A549 (cell line): ENCODE data around the gene KIAA0930. TPM values are rescaled to one million over a fixed set of nuclear protein-coding genes. Genes with fewer than 3 reads are reported as not detected.

Experiments used
- ATAC-seq, 2 experiments: fragments of 200-7000 bp in 1 of 2; fragments of >200 bp in 1 of 2; cut with Nextera tagmentation in 1 of 2; cut with Tn5 transposase in 1 of 2; 3 replicates each; pipeline versions ENCODE4 v1.8.0 to v1.9.1; 2018 to 2020; ENCODE audit warnings: mild to moderate bottlenecking in 1 of 2, moderate library complexity in 1 of 2
- CTCF ChIA-PET: fragments of 300-600 bp; sonication (Branson Sonifier 250); formaldehyde crosslinking; extraction: SDS; loops from one replicate; lab custom pipeline; 2021; ENCODE audit warnings: antibody characterized with exemption, inconsistent platforms; lab: Yijun Ruan, JAX
- POLR2A ChIA-PET: fragments of 350-600 bp; formaldehyde crosslinking; extraction: SDS; loops from one replicate; lab custom pipeline; 2021; ENCODE audit warnings: antibody characterized with exemption, inconsistent platforms; lab: Yijun Ruan, JAX
- DNase-seq, 2 experiments: peaks; one replicate each; pipeline versions ENCODE4 v3.0.0 to v3.0.0-alpha.2; 2011 to 2016; ENCODE audit warnings: low read depth in 1 of 2, low spot score in 1 of 2
- FAIRE-seq: peaks from 2 replicates; lab custom pipeline; 2011; peaks lifted over from hg19 to GRCh38; lab: Jason Lieb, UNC
- H3K27ac ChIP-seq, 2 experiments: fragments of >200 bp; sonication (Bioruptor Twin); formaldehyde crosslinking; 3 replicates each; pipeline ENCODE4 v1.5.1; 2016 to 2017
- H3K4me1 ChIP-seq: fragments of >200 bp; sonication (Bioruptor Twin); formaldehyde crosslinking; 3 replicates; pipeline ENCODE4 v1.6.1; 2016
- H3K4me2 ChIP-seq: fragments of >200 bp; sonication (Bioruptor Twin); formaldehyde crosslinking; 3 replicates; pipeline ENCODE4 v1.6.1; 2016
- H3K4me3 ChIP-seq: fragments of >200 bp; sonication (Bioruptor Twin); formaldehyde crosslinking; 3 replicates; pipeline ENCODE4 v1.5.1; 2016
- H3K9me3 ChIP-seq: fragments of >200 bp; sonication (Bioruptor Twin); formaldehyde crosslinking; 3 replicates; pipeline ENCODE4 v1.6.1; 2016
- CBX2 ChIP-seq: fragments of 200-600 bp; sonication (generic); IDR thresholded peaks from 2 replicates; pipeline ENCODE4 v1.6.1; 2016; ENCODE audit warnings: low read depth, mild to moderate bottlenecking, borderline replicate concordance
- EP300 ChIP-seq, 2 experiments: fragments of >200 bp; sonication (Bioruptor Twin); formaldehyde crosslinking; IDR thresholded peaks; 2 replicates in 1 of 2; 3 replicates in 1 of 2; pipeline ENCODE4 v1.6.1; 2016 to 2017
- FOSL2 ChIP-seq, 2 experiments: fragments of 450-650 bp in 1 of 2; fragments of >200 bp in 1 of 2; sonication (Bioruptor Twin) in 1 of 2; formaldehyde crosslinking; IDR thresholded peaks; 2 replicates each; pipeline versions ENCODE4 v1.5.0 to v1.6.1; 2016 to 2020; ENCODE audit warnings: mild to moderate bottlenecking in 1 of 2, moderate library complexity in 1 of 2
- GATA3 ChIP-seq: IDR thresholded peaks from 2 replicates; pipeline ENCODE4 v1.6.1; 2012; ENCODE audit warnings: borderline replicate concordance
- HOXB13 ChIP-seq: fragments of 250-450 bp; sonication (Bioruptor Pico); IDR thresholded peaks from 2 replicates; pipeline ENCODE4 v1.5.0; 2020; ENCODE audit warnings: low read depth, mild to moderate bottlenecking, moderate library complexity
- POLR2AphosphoS2 ChIP-seq: conservative IDR thresholded peaks from 2 replicates; pipeline ENCODE4 v1.6.1; 2012; ENCODE audit warnings: low read length, improper control_type of control experiment, inconsistent platforms
- RAD21 ChIP-seq, 2 experiments: fragments of >200 bp in 1 of 2; sonication (Bioruptor Twin) in 1 of 2; formaldehyde crosslinking in 1 of 2; IDR thresholded peaks in 1 of 2; conservative IDR thresholded peaks in 1 of 2; 2 replicates in 1 of 2; 3 replicates in 1 of 2; pipeline ENCODE4 v1.6.1; 2012 to 2018; ENCODE audit warnings: inconsistent platforms in 1 of 2
- TP53 ChIP-seq: fragments of 250-450 bp; sonication (Bioruptor Pico); IDR thresholded peaks from 2 replicates; pipeline ENCODE4 v1.5.0; 2021; ENCODE audit warnings: mild to moderate bottlenecking, moderate library complexity
- ZC3H11A ChIP-seq: fragments of 450-650 bp; IDR thresholded peaks from 2 replicates; pipeline ENCODE4 v1.6.1; 2014; ENCODE audit warnings: antibody characterized with exemption, mild to moderate bottlenecking
- ZFP36 ChIP-seq: fragments of 450-650 bp; IDR thresholded peaks from 2 replicates; pipeline ENCODE4 v1.6.1; 2014; ENCODE audit warnings: borderline replicate concordance; ENCODE audit not compliant: partially characterized antibody
- ZNF302 ChIP-seq: fragments of 250-450 bp; sonication (Bioruptor Pico); IDR thresholded peaks from 2 replicates; pipeline ENCODE4 v1.9.0; 2021; ENCODE audit warnings: inconsistent platforms, mild to moderate bottlenecking, moderate library complexity
- ZSCAN20 ChIP-seq: fragments of 250-450 bp; sonication (Bioruptor Pico); IDR thresholded peaks from 2 replicates; pipeline ENCODE4 v1.8.0; 2022; ENCODE audit warnings: mild to moderate bottlenecking, moderate library complexity
- WGBS: methylation state at CpG from one replicate; pipeline ENCODE4 v1.1.6; 2017; ENCODE audit errors: missing lambda C conversion rate; 5-methylcytosine and 5-hydroxymethylcytosine counted together
- polyA plus RNA-seq, 4 experiments: library from polyadenylated mRNA; depleted of rRNA in 3 of 4; stranded (reverse); fragments of >200 nt; fragmentation: RNase III in 1 of 4; extraction: RNeasy Plus Mini Kit Qiagen cat#74134 plus additional on column Dnase treatment in 1 of 4; gene quantifications; 2 replicates in 3 of 4; 3 replicates in 1 of 4; pipeline ENCODE4 v1.2.3, GENCODE V29; 2011 to 2017
- TF ChIP-seq, protein P1 (sequence below): fragments of 450-650 bp; IDR thresholded peaks from 2 replicates; pipeline ENCODE4 v1.6.1; 2014; ENCODE audit warnings: antibody characterized with exemption
- TF ChIP-seq, protein P2 (sequence below): IDR thresholded peaks from 2 replicates; pipeline ENCODE4 v1.6.1; 2012
- TF ChIP-seq, protein P3 (sequence below): fragments of 250-450 bp; sonication (Bioruptor Pico); IDR thresholded peaks from 2 replicates; pipeline ENCODE4 v1.5.0; 2021; ENCODE audit warnings: mild to moderate bottlenecking, moderate library complexity, borderline replicate concordance

The KIAA0930 gene
- polyA plus RNA-seq, 2 of the 4 experiments (the other 2 are of a cell fraction) = 47.7 to 60.0 TPM

DNA sequence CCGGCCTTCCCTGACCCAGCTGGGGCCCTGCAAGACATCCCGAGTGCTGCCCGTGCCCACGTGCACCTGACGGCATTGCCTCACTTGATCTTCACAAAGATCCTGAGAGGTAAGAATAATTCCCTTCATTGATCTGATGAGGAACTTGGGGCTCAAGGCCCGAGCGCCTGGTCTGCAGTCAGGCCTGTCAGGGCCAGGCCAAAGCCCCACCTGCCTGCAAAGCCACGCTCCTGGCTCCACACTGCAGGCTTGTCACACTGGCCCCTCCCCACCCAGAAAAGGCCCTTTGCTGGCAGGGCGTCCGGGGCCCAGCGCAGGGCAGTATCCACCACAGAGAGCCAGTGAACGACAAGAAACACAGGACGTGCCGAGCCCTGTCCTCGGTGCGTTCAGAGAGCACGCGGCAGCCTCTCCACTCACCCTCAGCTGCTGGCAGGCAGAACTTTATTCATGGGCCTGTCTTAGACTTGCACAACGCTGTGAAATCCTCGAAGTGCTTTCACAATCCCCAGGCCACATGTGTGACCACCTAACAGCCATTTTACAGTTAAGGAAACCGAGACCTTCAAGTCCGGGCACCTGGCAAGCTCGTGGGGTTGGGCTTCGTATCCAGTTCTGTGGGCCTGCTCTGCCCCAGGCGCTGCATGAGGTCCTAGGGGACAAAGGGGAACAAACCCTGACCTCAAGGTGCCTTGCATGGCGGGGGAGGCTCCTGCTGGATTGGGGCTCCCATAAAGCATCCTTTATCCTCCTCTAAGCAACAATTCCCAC lies 14.8 kb downstream of the KIAA0930 start (continued):
- TF ChIP-seq, protein P1, sequence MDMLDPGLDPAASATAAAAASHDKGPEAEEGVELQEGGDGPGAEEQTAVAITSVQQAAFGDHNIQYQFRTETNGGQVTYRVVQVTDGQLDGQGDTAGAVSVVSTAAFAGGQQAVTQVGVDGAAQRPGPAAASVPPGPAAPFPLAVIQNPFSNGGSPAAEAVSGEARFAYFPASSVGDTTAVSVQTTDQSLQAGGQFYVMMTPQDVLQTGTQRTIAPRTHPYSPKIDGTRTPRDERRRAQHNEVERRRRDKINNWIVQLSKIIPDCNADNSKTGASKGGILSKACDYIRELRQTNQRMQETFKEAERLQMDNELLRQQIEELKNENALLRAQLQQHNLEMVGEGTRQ = no peak
- no peak for TF ChIP-seq POLR2AphosphoS2
- no peak for TF ChIP-seq EP300 (IDR thresholded peaks at IDR 0.05)
- TF ChIP-seq ZSCAN20 (CRISPR knock-in tag) = no peak
- TF ChIP-seq, all 56 proteins: peak for 0

DNA sequence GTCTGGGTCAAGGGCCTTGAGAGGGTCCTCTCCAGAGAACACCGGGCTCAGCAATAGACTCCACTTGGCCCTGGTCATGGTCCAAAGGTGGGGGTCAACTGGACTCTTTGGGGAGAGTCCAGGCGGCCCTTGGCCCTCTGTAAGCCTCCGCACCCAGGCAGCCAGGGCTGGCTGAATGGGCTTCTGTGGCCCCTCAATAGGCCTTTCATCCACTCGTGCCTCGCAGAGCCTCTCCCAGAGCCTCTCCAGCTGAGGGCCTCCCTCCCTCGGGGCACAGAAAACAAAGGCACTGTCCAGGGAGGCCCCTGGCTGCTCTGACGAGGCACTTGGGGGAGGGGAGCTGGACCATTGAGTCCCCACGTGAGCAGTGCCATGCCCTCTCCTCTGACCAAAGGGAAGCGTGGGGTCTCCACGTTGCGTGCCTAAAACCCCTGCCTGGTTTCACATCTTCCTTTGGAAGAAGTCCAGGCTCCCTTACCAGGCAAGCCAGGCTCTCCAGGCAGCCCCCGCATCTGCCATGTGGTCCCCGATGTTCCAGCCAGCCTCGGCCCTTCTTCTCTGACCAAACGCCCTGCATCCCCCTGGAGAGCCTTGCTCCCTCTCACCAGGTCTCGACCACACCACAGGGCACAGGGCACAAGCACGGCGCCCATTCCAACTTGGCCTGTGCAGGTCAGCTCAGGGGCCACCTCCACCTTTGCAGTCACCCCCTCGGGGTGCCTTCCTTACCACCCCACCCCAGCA lies 15.5 kb downstream of the KIAA0930 start:
- ChIA-PET POLR2A (no interaction called here), CTCF (no interaction called here)
- Histone ChIP-seq H3K4me1 (peaks cover 6% of the 10 kb centered on the region; the same call in 2 of the 3 replicates), H3K4me2 (no peak overlapping the region), H3K9me3 (no peaks in the 10 kb centered on the region), H3K4me3 (no peak overlapping the region), H3K27ac (no peak overlapping the region)
- ATAC-seq (no peak; a peak in 1 of 6 replicates), DNase-seq (no peak), FAIRE-seq (no peak)
- WGBS = 98% methylated on average over 8 of the region's 19 CpGs
- no peak for TF ChIP-seq TP53 (CRISPR knock-in tag)
- TF ChIP-seq ZC3H11A = no peak

DNA sequence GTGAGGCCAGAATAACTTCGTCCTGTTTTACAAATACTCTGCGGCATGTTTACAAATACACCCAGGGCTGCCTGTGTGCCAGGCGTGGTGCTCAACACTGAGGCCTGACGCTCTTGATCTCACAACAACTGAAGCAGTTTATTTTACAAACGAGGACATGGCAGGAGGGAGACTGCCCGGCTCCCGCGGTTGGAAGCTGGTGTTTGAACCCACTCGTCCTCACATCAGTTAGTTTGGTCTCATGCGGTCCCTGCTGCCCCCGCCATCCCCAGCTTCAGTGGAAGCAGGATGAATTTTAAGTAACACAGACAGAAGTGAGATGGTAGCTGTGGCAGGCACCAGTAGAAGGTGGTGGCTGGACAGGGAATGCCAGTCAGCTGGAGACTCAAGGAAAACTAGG lies 16.4 kb downstream of the KIAA0930 start:
- H3K27ac ChIP-seq = no peak overlapping the region
- DNase-seq = no peak
- H3K4me1 ChIP-seq = peaks cover 6% of the 10 kb centered on the region; the same call in 2 of the 3 replicates
- CTCF ChIA-PET = no interaction called here
- ATAC-seq = no peak
- FAIRE-seq = no peak
- no peak overlapping the region for H3K4me2 ChIP-seq
- TF ChIP-seq, protein P2, sequence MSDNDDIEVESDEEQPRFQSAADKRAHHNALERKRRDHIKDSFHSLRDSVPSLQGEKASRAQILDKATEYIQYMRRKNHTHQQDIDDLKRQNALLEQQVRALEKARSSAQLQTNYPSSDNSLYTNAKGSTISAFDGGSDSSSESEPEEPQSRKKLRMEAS = no peak
- no peak for TF ChIP-seq ZFP36
- TF ChIP-seq HOXB13 (CRISPR knock-in tag) = no peak
- no peak for TF ChIP-seq CBX2
- TF ChIP-seq ZNF302 (CRISPR knock-in tag) = no peak
- TF ChIP-seq GATA3 = no peak
- TF ChIP-seq RAD21 (conservative IDR thresholded peaks at IDR 0.05 in 1 of 2, IDR thresholded peaks at IDR 0.05 in 1 of 2) = no peak
- TF ChIP-seq FOSL2 (IDR thresholded peaks at IDR 0.05) = no peak
- no peak for TF ChIP-seq FOSL2 (CRISPR knock-in tag; IDR thresholded peaks at IDR 0.05)
- TF ChIP-seq, protein P3, sequence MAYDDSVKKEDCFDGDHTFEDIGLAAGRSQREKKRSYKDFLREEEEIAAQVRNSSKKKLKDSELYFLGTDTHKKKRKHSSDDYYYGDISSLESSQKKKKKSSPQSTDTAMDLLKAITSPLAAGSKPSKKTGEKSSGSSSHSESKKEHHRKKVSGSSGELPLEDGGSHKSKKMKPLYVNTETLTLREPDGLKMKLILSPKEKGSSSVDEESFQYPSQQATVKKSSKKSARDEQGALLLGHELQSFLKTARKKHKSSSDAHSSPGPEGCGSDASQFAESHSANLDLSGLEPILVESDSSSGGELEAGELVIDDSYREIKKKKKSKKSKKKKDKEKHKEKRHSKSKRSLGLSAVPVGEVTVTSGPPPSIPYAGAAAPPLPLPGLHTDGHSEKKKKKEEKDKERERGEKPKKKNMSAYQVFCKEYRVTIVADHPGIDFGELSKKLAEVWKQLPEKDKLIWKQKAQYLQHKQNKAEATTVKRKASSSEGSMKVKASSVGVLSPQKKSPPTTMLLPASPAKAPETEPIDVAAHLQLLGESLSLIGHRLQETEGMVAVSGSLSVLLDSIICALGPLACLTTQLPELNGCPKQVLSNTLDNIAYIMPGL (CRISPR knock-in tag) = no peak
- no peak for TF ChIP-seq ZC3H11A
- TF ChIP-seq, protein P1 = no peak
- TF ChIP-seq, all 56 proteins: peak for 0
- POLR2A ChIA-PET = no interaction called here
- Histone ChIP-seq H3K4me3 (no peak overlapping the region), H3K9me3 (no peaks in the 10 kb centered on the region)
- WGBS = 88% methylated on average over 11 of the region's 11 CpGs
